Body of pancreas (tissue), 4 donors: ENCODE data around the gene SAMMSON. TPM values are rescaled to one million over a fixed set of nuclear protein-coding genes. Genes with fewer than 3 reads are reported as not detected.

ENCODE experiments used
- ATAC-seq: fragments of 150-250 bp; one replicate; pipeline ENCODE4 v1.9.1; 2016
- DNase-seq, 4 donors: peaks; one replicate each; pipeline ENCODE4 v3.0.0-alpha.2; 2019
- H3K27ac ChIP-seq, 4 donors: fragments of 200-600 bp; sonication (generic); 1 replicate in 3 of 4; 2 replicates in 1 of 4; pipeline versions ENCODE4 v1.5.1 to v1.6.1; 2016 to 2019; ENCODE audit warnings: mild to moderate bottlenecking in 1 of 4, mixed read lengths in 1 of 4, moderate library complexity in 1 of 4
- H3K27me3 ChIP-seq, 2 donors: fragments of 200-600 bp; sonication (generic); one replicate each; pipeline ENCODE4 v1.6.0; 2016; ENCODE audit warnings: mild to moderate bottlenecking in 1 of 2
- H3K36me3 ChIP-seq, 2 donors: fragments of 200-600 bp; sonication (generic); replicated peaks in 1 of 2; 2 replicates each; pipeline ENCODE4 v1.5.1; 2016; ENCODE audit warnings: low read depth in 2 of 2; ENCODE audit not compliant: insufficient read depth in 1 of 2
- H3K4me1 ChIP-seq: fragments of 200-600 bp; sonication (generic); one replicate; pipeline ENCODE4 v1.6.0; 2016
- H3K4me3 ChIP-seq, 2 donors: fragments of 200-600 bp; sonication (generic); 1 replicate in 1 of 2; 2 replicates in 1 of 2; pipeline ENCODE4 v1.5.1; 2016 to 2019
- H3K9me3 ChIP-seq, 3 donors: fragments of 200-600 bp; sonication (generic); 1 replicate in 2 of 3; 2 replicates in 1 of 3; pipeline ENCODE4 v1.5.1; 2016
- CTCF ChIP-seq, 7 experiments: fragments of 450-650 bp in 4 of 7; fragments of 200-600 bp in 3 of 7; sonication (generic) in 3 of 7; IDR thresholded peaks; one replicate each; pipeline ENCODE4 v1.5.1; 2016 to 2019; ENCODE audit warnings: antibody characterized with exemption in 7 of 7
- POLR2A ChIP-seq, 3 donors: fragments of 450-650 bp; IDR thresholded peaks; one replicate each; pipeline ENCODE4 v1.6.1; 2016; ENCODE audit warnings: antibody characterized with exemption in 3 of 3, mild to moderate bottlenecking in 2 of 3
- WGBS, 2 donors: methylation state at CpG; one replicate each; pipeline ENCODE4 v1.1.5; 2017; 5-methylcytosine and 5-hydroxymethylcytosine counted together
- intact Hi-C: fragments of 100-400 bp; cut with DNase I; formaldehyde crosslinking; loops from one replicate; pipeline ENCODE4 v1.15.1; 2023
- total RNA-seq, 2 donors: library from RNA; depleted of rRNA; stranded (reverse); fragments of >200 nt; gene quantifications; one replicate each; pipeline ENCODE4 v1.1.0, GENCODE V29; 2016

SAMMSON gene
- total RNA-seq, 2 donors from 2014 or later, result 2.1 TPM; not detected in 1

- Histone ChIP-seq H3K4me3 (no peak overlapping the region), H3K4me1 (no peaks in the 10 kb centered on the region), H3K27ac (no peak overlapping the region), H3K9me3 (no peaks in the 10 kb centered on the region), H3K27me3 (no peaks in the 10 kb centered on the region), H3K36me3 (no peaks in the 10 kb centered on the region)
- no peak for DNase-seq
- WGBS, 2 donors, result 53 to 65% methylated on average over 1 of the region's 1 CpG
- TF ChIP-seq CTCF (IDR thresholded peaks at IDR 0.05), result no peak
- no peak for TF ChIP-seq POLR2A (IDR thresholded peaks at IDR 0.05)
- ATAC-seq, result no peak
- intact Hi-C loops, result no loop called here
These were observed 53.8 kb downstream of the SAMMSON start for GRCh38 chr3:70053293-70053692.

GRCh38 chr3:70056081-70056480 lies 56.5 kb downstream of the SAMMSON start:
- WGBS, 2 donors, result 92 to 94% methylated on average over 3 of the region's 3 CpGs

GRCh38 chr3:70057426-70057825 lies 57.9 kb downstream of the SAMMSON start:
- Histone ChIP-seq H3K36me3 (no peaks in the 10 kb centered on the region), H3K4me3 (no peak overlapping the region), H3K9me3 (no peaks in the 10 kb centered on the region), H3K27ac (no peak overlapping the region), H3K27me3 (no peaks in the 10 kb centered on the region), H3K4me1 (no peaks in the 10 kb centered on the region)
- ATAC-seq (no peak), DNase-seq (no peak)
- WGBS, 2 donors, result 71 to 76% methylated on average over 1 of the region's 1 CpG
- TF ChIP-seq CTCF (IDR thresholded peaks at IDR 0.05) (no peak), POLR2A (IDR thresholded peaks at IDR 0.05) (no peak)
- intact Hi-C loops, result no loop called here

More at GRCh38 chr3:70056081-70056480, 56.5 kb downstream of the SAMMSON start:
- DNase-seq (no peak), ATAC-seq (no peak)
- intact Hi-C loops, result no loop called here
- no peak overlapping the region for H3K27ac ChIP-seq
- H3K27me3 ChIP-seq, result no peaks in the 10 kb centered on the region
- TF ChIP-seq POLR2A (IDR thresholded peaks at IDR 0.05) (no peak), CTCF (IDR thresholded peaks at IDR 0.05) (no peak)
- H3K9me3 ChIP-seq, result no peaks in the 10 kb centered on the region
- H3K36me3 ChIP-seq, result no peaks in the 10 kb centered on the region
- H3K4me1 ChIP-seq, result no peaks in the 10 kb centered on the region
- H3K4me3 ChIP-seq, result no peak overlapping the region

- ATAC-seq, result no peak
- intact Hi-C loops, result no loop called here
- Histone ChIP-seq H3K36me3 (no peaks in the 10 kb centered on the region), H3K4me3 (no peak overlapping the region), H3K27me3 (no peaks in the 10 kb centered on the region), H3K4me1 (no peaks in the 10 kb centered on the region), H3K27ac (no peak overlapping the region), H3K9me3 (no peaks in the 10 kb centered on the region)
- TF ChIP-seq POLR2A (IDR thresholded peaks at IDR 0.05) (no peak), CTCF (IDR thresholded peaks at IDR 0.05) (no peak)
- DNase-seq, result no peak
- 82 to 85% methylated on average over 5 of the region's 5 CpGs for WGBS, 2 donors
These were observed 61.6 kb downstream of the SAMMSON start for GRCh38 chr3:70061096-70061495.

GRCh38 chr3:70064194-70064779 lies 64.8 kb downstream of the SAMMSON start:
- intact Hi-C loops, result no loop called here
- no peaks in the 10 kb centered on the region for H3K36me3 ChIP-seq
- no peak overlapping the region for H3K4me3 ChIP-seq
- TF ChIP-seq POLR2A (IDR thresholded peaks at IDR 0.05) (no peak), CTCF (IDR thresholded peaks at IDR 0.05) (peak; percentile 35 to 74 (median 69))
- H3K27me3 ChIP-seq, result no peaks in the 10 kb centered on the region
- H3K27ac ChIP-seq, result no peak overlapping the region
- H3K4me1 ChIP-seq, result no peaks in the 10 kb centered on the region
- 30 to 31% methylated on average over 5 of the region's 5 CpGs for whole genome bisulfite sequencing, 2 donors
- DNase-seq, result peak; percentile 20 to 35 (median 28)
- ATAC-seq, result no peak
- no peaks in the 10 kb centered on the region for H3K9me3 ChIP-seq
